Activated CD4-positive, alpha-beta T cell treated with anti-CD3 and anti-CD28 coated beads, Interleukin-2, amount 10 ng/mL, durations not matched to agents 7 days and 5 days (primary cell): ENCODE measurements around the gene ANKRD33. TPM values are rescaled to one million over a fixed set of nuclear protein-coding genes. Genes with fewer than 3 reads are reported as not detected.

Source experiments
- CTCF ChIA-PET: fragments of 350-600 bp; sonication (Branson Sonifier 250); formaldehyde crosslinking; loops from one replicate; lab custom pipeline; 2021; ENCODE audit warnings: antibody characterized with exemption; lab: Charles Lee
- POLR2A ChIA-PET: fragments of 350-600 bp; sonication (Branson Sonifier 250); formaldehyde crosslinking; loops from one replicate; lab custom pipeline; 2021; ENCODE audit warnings: antibody characterized with exemption; lab: Charles Lee
- DNase-seq: peaks from one replicate; pipeline ENCODE4 v3.0.0-alpha.2; 2020
- H3K27ac Mint-ChIP-seq: one replicate; pipeline ENCODE4 v1.8.0; 2021; ENCODE audit warnings: mild to moderate bottlenecking, moderate library complexity, mixed read lengths
- H3K27me3 Mint-ChIP-seq: one replicate; pipeline ENCODE4 v1.8.0; 2021; ENCODE audit warnings: mixed read lengths
- H3K36me3 Mint-ChIP-seq: one replicate; pipeline ENCODE4 v1.8.0; 2021; ENCODE audit warnings: low read depth, mixed read lengths
- H3K4me1 Mint-ChIP-seq: one replicate; pipeline ENCODE4 v1.8.0; 2021; ENCODE audit warnings: mixed read lengths
- H3K4me3 Mint-ChIP-seq: one replicate; pipeline ENCODE4 v1.8.0; 2021; ENCODE audit warnings: mild to moderate bottlenecking, moderate library complexity, mixed read lengths
- H3K9me3 Mint-ChIP-seq: one replicate; pipeline ENCODE4 v1.8.0; 2021; ENCODE audit warnings: mixed read lengths
- total RNA-seq, 2 experiments: library from RNA; stranded (reverse); gene quantifications; one replicate each; pipeline ENCODE4 v1.2.3, GENCODE V29; 2021

Gene ANKRD33
- total RNA-seq, 2 experiments from 2014 or later, result not detected

- H3K36me3 Mint-ChIP-seq, result no peaks in the 10 kb centered on the region
- ChIA-PET POLR2A (no interaction called here), CTCF (no interaction called here)
- no peak overlapping the region for H3K27ac Mint-ChIP-seq
- H3K4me1 Mint-ChIP-seq, result peaks cover 14% of the 10 kb centered on the region
- no peaks in the 10 kb centered on the region for H3K9me3 Mint-ChIP-seq
- DNase-seq, result no peak
- peaks cover 60% of the 10 kb centered on the region for H3K27me3 Mint-ChIP-seq
- H3K4me3 Mint-ChIP-seq, result no peak overlapping the region
Measured at GRCh38 chr12:51848841-51849735, 38.8 kb upstream of the ANKRD33 start.

GRCh38 chr12:51850081-51850964 lies 37.6 kb upstream of the ANKRD33 start:
- Mint-ChIP-seq H3K9me3 (no peaks in the 10 kb centered on the region), H3K27me3 (peaks cover 48% of the 10 kb centered on the region), H3K4me1 (peaks cover 14% of the 10 kb centered on the region), H3K27ac (no peak overlapping the region), H3K4me3 (no peak overlapping the region), H3K36me3 (no peaks in the 10 kb centered on the region)
- ChIA-PET CTCF (interaction anchor here (0.6 to 1.5 kb wide), 4 partner anchors 8 to 20 kb away, joined by 3 to 4 read pairs (median 4); no protein-coding TSS in a partner anchor), POLR2A (no interaction called here)
- no peak for DNase-seq

GRCh38 chr12:51850965-51851299 lies 37.0 kb upstream of the ANKRD33 start:
- ChIA-PET POLR2A (no interaction called here), CTCF (interaction anchor here (0.6 to 1.5 kb wide), 3 partner anchors 8 to 21 kb away, joined by 3 to 4 read pairs (median 3); no protein-coding TSS in a partner anchor)
- H3K9me3 Mint-ChIP-seq, result no peaks in the 10 kb centered on the region
- H3K4me1 Mint-ChIP-seq, result peaks cover 14% of the 10 kb centered on the region
- peaks cover 41% of the 10 kb centered on the region for H3K27me3 Mint-ChIP-seq
- no peak for DNase-seq
- no peaks in the 10 kb centered on the region for H3K36me3 Mint-ChIP-seq
- H3K27ac Mint-ChIP-seq, result no peak overlapping the region
- H3K4me3 Mint-ChIP-seq, result no peak overlapping the region

GRCh38 chr12:51851413-51852124 lies 36.3 kb upstream of the ANKRD33 start:
- ChIA-PET CTCF (interaction anchor here (0.8 to 1.3 kb wide), 3 partner anchors 9 to 11 kb away, joined by 3 to 4 read pairs (median 3); no protein-coding TSS in a partner anchor), POLR2A (no interaction called here)
- Mint-ChIP-seq H3K4me3 (no peak overlapping the region), H3K4me1 (peaks cover 12% of the 10 kb centered on the region), H3K27ac (no peak overlapping the region), H3K9me3 (no peaks in the 10 kb centered on the region), H3K36me3 (no peaks in the 10 kb centered on the region), H3K27me3 (peaks cover 39% of the 10 kb centered on the region)
- DNase-seq, result no peak

- no peak overlapping the region for H3K4me3 Mint-ChIP-seq
- no peaks in the 10 kb centered on the region for H3K9me3 Mint-ChIP-seq
- no peak for DNase-seq
- POLR2A ChIA-PET, result no interaction called here
- no peak overlapping the region for H3K27ac Mint-ChIP-seq
- H3K27me3 Mint-ChIP-seq, result peaks cover 40% of the 10 kb centered on the region
- CTCF ChIA-PET, result interaction anchor here (1.3 kb wide), 1 partner anchor 10 kb away, joined by 4 read pairs; no protein-coding TSS in a partner anchor
- no peaks in the 10 kb centered on the region for H3K36me3 Mint-ChIP-seq
- H3K4me1 Mint-ChIP-seq, result peaks cover 10% of the 10 kb centered on the region
Measured at GRCh38 chr12:51852404-51853137, 35.3 kb upstream of the ANKRD33 start.

GRCh38 chr12:51855586-51856428 lies 32.1 kb upstream of the ANKRD33 start:
- POLR2A ChIA-PET, result no interaction called here
- peaks cover 10% of the 10 kb centered on the region for H3K4me1 Mint-ChIP-seq
- no peaks in the 10 kb centered on the region for H3K9me3 Mint-ChIP-seq
- H3K36me3 Mint-ChIP-seq, result no peaks in the 10 kb centered on the region
- peaks cover 35% of the 10 kb centered on the region for H3K27me3 Mint-ChIP-seq
- H3K4me3 Mint-ChIP-seq, result no peak overlapping the region
- CTCF ChIA-PET, result no interaction called here
- no peak overlapping the region for H3K27ac Mint-ChIP-seq
- no peak for DNase-seq

- Mint-ChIP-seq H3K36me3 (no peaks in the 10 kb centered on the region), H3K27ac (no peak overlapping the region), H3K4me1 (peaks cover 9% of the 10 kb centered on the region), H3K27me3 (peaks cover 53% of the 10 kb centered on the region), H3K4me3 (no peak overlapping the region), H3K9me3 (no peaks in the 10 kb centered on the region)
- ChIA-PET POLR2A (no interaction called here), CTCF (interaction anchor here (0.6 kb wide), 1 partner anchor 17 kb away, joined by 3 read pairs; no protein-coding TSS in a partner anchor)
- DNase-seq, result no peak
Measured at GRCh38 chr12:51860986-51861385, 26.9 kb upstream of the ANKRD33 start.

- no peak overlapping the region for H3K4me3 Mint-ChIP-seq
- CTCF ChIA-PET, result interaction anchor here (1.0 to 2.0 kb wide), 2 partner anchors 11 to 12 kb away, joined by 4 to 6 read pairs; no protein-coding TSS in a partner anchor
- peaks cover 9% of the 10 kb centered on the region for H3K4me1 Mint-ChIP-seq
- no peaks in the 10 kb centered on the region for H3K36me3 Mint-ChIP-seq
- H3K27me3 Mint-ChIP-seq, result peaks cover 49% of the 10 kb centered on the region
- no peak for DNase-seq
- no peak overlapping the region for H3K27ac Mint-ChIP-seq
- H3K9me3 Mint-ChIP-seq, result no peaks in the 10 kb centered on the region
- POLR2A ChIA-PET, result no interaction called here
Measured at GRCh38 chr12:51862947-51863346, 25.0 kb upstream of the ANKRD33 start.

GRCh38 chr12:51863363-51863932 lies 24.5 kb upstream of the ANKRD33 start:
- DNase-seq, result no peak
- POLR2A ChIA-PET, result no interaction called here
- Mint-ChIP-seq H3K36me3 (no peaks in the 10 kb centered on the region), H3K4me1 (peaks cover 9% of the 10 kb centered on the region), H3K27ac (no peak overlapping the region), H3K4me3 (no peak overlapping the region), H3K27me3 (peaks cover 54% of the 10 kb centered on the region), H3K9me3 (no peaks in the 10 kb centered on the region)
- CTCF ChIA-PET, result interaction anchor here (1.0 to 2.0 kb wide), 2 partner anchors 11 to 12 kb away, joined by 4 to 6 read pairs; no protein-coding TSS in a partner anchor

- Mint-ChIP-seq H3K27ac (no peak overlapping the region), H3K4me3 (no peak overlapping the region), H3K36me3 (no peaks in the 10 kb centered on the region), H3K4me1 (peaks cover 9% of the 10 kb centered on the region), H3K27me3 (peaks cover 60% of the 10 kb centered on the region), H3K9me3 (no peaks in the 10 kb centered on the region)
- ChIA-PET CTCF (interaction anchor here (2.0 kb wide), 1 partner anchor 11 kb away, joined by 6 read pairs; no protein-coding TSS in a partner anchor), POLR2A (no interaction called here)
- DNase-seq, result no peak
Measured at GRCh38 chr12:51863933-51864832, 23.7 kb upstream of the ANKRD33 start.
